GM12864 (cell line): Measurements from ENCODE around the gene STPG4.

Experiments used
- DNase-seq: peaks from one replicate; pipeline ENCODE4 v3.0.0-alpha.2; 2011; ENCODE audit warnings: low read depth
- H3K4me3 ChIP-seq: 2 replicates; pipeline ENCODE4 v1.5.1; 2011; ENCODE audit warnings: mild to moderate bottlenecking, low read depth, low read length, control low read depth
- TF ChIP-seq, protein P1 (sequence below): IDR thresholded peaks from 2 replicates; pipeline ENCODE4 v1.5.1; 2011; ENCODE audit warnings: low read depth, mild to moderate bottlenecking, moderate library complexity, low read length, control low read depth, inconsistent platforms; ENCODE audit errors: missing control alignments

Gene STPG4

DNA sequence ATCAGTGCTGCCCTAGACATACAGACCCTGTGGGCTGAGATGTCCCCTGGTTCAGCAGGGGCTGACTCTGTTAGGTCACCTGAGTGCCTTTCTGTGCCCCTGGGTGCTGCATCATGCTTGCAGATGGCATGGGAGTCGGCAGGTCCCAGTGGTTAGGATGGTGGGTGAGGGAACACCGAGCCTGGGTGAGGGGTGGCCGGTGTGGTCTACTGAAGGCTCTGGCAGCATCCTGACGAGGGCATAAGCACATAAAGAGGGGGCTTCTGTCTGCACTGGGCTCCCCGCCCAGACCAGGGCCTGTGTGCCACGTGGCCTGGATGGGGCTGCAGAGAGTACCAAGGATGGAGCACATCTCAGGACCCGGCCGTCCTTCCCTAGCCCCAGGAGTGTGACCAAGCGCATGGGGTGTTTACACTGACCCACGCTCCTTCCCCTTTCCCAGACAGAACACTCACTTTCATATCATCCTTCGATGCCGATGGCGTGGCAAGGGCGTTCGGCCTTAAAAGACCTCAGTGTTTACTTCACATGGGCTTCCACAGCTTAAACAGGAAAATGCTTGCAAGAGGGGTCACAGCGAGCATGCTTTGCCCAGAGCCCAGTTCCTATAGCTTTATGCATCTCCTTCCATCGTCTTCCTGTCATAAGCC lies 115.1 kb downstream of the STPG4 start:
- DNase-seq = no peak
- TF ChIP-seq, protein P1, sequence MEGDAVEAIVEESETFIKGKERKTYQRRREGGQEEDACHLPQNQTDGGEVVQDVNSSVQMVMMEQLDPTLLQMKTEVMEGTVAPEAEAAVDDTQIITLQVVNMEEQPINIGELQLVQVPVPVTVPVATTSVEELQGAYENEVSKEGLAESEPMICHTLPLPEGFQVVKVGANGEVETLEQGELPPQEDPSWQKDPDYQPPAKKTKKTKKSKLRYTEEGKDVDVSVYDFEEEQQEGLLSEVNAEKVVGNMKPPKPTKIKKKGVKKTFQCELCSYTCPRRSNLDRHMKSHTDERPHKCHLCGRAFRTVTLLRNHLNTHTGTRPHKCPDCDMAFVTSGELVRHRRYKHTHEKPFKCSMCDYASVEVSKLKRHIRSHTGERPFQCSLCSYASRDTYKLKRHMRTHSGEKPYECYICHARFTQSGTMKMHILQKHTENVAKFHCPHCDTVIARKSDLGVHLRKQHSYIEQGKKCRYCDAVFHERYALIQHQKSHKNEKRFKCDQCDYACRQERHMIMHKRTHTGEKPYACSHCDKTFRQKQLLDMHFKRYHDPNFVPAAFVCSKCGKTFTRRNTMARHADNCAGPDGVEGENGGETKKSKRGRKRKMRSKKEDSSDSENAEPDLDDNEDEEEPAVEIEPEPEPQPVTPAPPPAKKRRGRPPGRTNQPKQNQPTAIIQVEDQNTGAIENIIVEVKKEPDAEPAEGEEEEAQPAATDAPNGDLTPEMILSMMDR = no peak
- H3K4me3 ChIP-seq = no peak overlapping the region

DNA sequence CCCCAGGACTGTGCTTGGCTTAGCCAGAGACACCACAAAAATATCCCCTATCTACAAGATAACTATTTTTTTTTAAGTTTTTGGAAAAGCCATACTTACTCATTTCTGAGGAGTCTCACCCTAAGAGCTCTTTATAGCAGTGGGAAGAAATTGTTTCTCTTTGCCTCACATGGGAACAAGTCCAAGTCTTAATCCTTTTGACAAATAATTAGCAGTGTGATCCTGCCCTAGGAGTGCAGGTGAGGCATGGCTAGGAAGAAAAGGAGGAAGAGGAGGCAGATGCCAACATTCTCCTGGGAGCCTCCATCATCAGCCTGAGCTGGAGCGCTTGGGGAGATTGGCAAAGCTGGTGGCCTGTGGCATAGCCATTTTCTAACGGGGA lies 115.6 kb downstream of the STPG4 start:
- no peak overlapping the region for H3K4me3 ChIP-seq
- no peak for DNase-seq
- TF ChIP-seq, protein P1 = no peak

DNA sequence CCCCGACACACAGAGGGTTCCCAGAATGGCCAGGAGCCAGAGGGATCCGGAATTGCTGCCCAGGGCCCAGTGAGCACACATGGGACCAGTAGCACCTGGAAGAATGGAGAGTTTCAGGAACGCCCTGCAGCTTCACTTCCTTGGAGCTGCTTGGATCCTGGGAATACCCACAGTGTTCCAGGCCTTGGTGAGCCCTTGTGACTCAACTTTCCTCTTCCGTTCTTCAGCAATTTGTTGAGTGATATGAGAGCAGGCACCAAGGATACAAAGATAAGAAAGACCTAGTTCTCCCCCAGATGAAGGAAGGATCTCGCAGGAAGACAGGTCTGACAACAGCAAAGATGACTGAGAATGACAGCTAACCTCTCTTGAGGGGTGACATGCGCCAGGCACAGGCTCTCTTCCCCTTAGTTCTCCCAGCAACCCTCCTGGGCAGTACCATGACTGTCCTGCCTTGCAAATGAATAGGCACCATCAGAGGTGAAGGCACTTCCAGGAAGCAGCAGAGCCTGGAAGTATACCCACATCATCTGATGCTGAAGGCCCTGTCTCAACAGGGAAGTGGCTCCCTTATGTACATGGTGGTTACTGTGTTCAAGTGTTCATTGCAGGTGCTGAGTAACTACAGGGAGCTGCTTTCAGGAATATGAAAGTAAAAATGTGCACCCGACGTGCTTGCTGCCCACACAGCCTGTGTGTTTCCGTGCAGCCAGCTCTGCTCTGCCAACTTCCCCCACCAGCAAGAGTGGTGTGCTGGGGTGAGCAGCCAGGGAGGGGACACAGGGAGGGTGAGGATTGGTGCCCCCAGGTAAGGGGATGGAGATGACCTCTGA lies 116.2 kb downstream of the STPG4 start:
- DNase-seq = no peak
- no peak overlapping the region for H3K4me3 ChIP-seq
- TF ChIP-seq, protein P1 = no peak

DNA sequence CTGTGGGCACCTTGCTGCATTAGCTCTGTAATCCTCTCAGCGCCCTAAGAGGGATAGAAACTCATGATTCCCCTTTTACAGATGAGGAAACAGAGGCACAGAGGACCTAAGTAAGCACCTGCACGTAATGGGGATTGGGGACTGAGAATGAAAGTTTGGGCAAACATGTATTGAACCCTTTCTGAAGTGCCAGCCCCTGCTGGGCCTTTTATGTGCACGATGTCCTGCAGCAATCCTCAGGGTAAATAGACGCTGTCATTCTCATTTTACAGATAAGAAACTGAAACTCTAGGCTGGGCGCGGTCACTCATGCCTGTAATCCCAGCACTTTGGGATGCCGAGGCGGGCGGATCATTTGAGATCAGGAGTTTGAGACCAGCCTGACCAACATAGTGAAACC lies 117.4 kb downstream of the STPG4 start:
- DNase-seq = no peak
- TF ChIP-seq, protein P1 = no peak
- H3K4me3 ChIP-seq = no peak overlapping the region
